ENCODE data around the gene FCMR.

Gene FCMR

DNA sequence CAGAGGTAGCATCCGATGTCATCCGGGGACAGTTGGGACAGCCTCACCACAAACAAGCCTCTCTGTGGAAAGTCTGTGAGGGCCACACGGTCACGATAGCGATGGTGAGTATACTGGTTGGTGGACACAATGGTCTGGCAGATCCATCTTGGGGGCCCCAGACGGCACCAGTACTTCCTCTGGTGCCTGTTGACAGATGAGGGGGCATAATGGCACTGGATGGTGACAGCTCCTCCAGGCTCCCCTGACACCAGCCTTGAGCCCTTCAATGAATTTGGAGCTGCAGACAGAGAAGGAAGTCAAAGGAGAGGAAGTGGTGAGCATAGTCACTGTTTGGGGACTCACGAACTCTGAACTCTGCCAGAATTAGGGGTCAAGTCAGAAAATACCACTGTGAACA lies 40.5 kb upstream of the FCMR start:
- Histone ChIP-seq H3K4me3 (IDR thresholded peaks at IDR 0.05; ENCODE audit: insufficient read depth, low read depth, low read length) (no peak overlapping the region), H3K36me3 (ENCODE audit: insufficient read depth) (no peaks in the 10 kb centered on the region), H3K27ac (no peak overlapping the region), H3K79me2 (ENCODE audit: insufficient read depth, low read depth) (no peaks in the 10 kb centered on the region), H4K20me1 (ENCODE audit: insufficient read depth) (no peaks in the 10 kb centered on the region), H3K27me3 (ENCODE audit: insufficient read depth, low read depth) (no peaks in the 10 kb centered on the region), H2AFZ (ENCODE audit: low read depth) (no peak overlapping the region), H3K4me2 (no peak overlapping the region), H3K4me1 (ENCODE audit: low read depth, poor library complexity, severe bottlenecking) (no peaks in the 10 kb centered on the region), H3K9ac (no peak overlapping the region)
- TF ChIP-seq, protein P1, sequence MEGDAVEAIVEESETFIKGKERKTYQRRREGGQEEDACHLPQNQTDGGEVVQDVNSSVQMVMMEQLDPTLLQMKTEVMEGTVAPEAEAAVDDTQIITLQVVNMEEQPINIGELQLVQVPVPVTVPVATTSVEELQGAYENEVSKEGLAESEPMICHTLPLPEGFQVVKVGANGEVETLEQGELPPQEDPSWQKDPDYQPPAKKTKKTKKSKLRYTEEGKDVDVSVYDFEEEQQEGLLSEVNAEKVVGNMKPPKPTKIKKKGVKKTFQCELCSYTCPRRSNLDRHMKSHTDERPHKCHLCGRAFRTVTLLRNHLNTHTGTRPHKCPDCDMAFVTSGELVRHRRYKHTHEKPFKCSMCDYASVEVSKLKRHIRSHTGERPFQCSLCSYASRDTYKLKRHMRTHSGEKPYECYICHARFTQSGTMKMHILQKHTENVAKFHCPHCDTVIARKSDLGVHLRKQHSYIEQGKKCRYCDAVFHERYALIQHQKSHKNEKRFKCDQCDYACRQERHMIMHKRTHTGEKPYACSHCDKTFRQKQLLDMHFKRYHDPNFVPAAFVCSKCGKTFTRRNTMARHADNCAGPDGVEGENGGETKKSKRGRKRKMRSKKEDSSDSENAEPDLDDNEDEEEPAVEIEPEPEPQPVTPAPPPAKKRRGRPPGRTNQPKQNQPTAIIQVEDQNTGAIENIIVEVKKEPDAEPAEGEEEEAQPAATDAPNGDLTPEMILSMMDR (conservative IDR thresholded peaks at IDR 0.05; ENCODE audit: low read depth, low read length) = no peak

DNA sequence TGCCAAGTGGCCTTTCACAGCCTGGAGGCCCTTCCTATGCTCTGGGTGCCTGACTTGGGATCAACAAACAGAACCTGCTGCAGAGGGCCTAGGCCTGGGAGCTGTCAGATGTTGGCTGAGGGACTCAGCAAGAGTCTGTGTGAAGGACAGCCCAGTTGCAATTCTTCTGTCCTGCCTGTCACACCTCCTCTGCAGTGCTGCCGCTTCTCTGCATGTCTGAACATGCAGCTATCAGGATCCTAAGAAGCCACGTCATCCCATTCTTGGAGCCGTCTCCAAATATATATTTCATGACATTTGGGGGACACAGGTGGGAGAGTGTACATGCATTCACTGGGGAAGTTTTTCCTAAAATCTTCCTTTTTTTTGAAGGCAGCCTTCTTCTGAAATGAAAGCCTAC lies 39.9 kb upstream of the FCMR start:
- H3K36me3 ChIP-seq (ENCODE audit: insufficient read depth) = no peaks in the 10 kb centered on the region
- H3K27me3 ChIP-seq (ENCODE audit: insufficient read depth, low read depth) = no peaks in the 10 kb centered on the region
- no peaks in the 10 kb centered on the region for H3K4me1 ChIP-seq (ENCODE audit: low read depth, poor library complexity, severe bottlenecking)
- no peak overlapping the region for H3K27ac ChIP-seq
- no peak overlapping the region for H2AFZ ChIP-seq (ENCODE audit: low read depth)
- H3K79me2 ChIP-seq (ENCODE audit: insufficient read depth, low read depth) = no peaks in the 10 kb centered on the region
- no peak overlapping the region for H3K4me3 ChIP-seq (IDR thresholded peaks at IDR 0.05; ENCODE audit: insufficient read depth, low read depth, low read length)
- TF ChIP-seq, protein P1 (conservative IDR thresholded peaks at IDR 0.05; ENCODE audit: low read depth, low read length) = no peak
- H3K4me2 ChIP-seq = no peak overlapping the region
- no peaks in the 10 kb centered on the region for H4K20me1 ChIP-seq (ENCODE audit: insufficient read depth)
- no peak overlapping the region for H3K9ac ChIP-seq

DNA sequence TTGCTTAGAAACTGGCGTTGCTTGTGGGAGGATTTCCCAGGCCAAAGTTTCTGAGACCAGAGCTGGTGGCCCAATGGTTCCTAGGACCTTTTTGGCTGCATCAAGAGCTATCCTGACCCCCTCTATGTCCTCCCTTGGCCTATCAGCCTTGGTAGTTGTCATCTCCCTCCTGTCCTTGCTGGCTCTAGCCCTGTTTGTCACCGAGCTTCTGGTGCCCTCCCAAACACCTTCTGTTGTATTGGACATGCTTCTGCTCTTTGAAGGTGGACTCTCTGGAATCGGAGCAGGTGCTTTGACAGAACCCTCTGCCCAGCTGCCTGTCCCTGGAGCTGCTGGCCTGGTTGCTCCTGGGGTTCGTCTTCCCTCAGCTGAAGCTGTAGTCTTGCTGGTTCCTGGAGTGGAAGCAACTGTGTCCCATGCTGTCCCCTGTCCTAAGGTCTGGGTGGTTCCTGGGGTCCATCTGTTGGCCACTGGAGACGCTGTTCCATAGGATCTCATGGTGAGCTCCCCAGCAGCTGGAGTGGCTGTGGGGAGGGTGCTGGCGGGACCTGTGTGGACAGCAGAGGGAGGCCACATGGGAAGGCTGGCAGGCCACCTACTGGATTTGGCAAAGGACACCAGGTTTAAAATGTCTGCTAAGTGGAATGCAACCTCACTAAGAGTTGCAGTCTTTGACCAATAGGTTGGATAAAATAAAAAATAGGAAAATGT lies 39.1 kb upstream of the FCMR start:
- no peaks in the 10 kb centered on the region for H3K79me2 ChIP-seq (ENCODE audit: insufficient read depth, low read depth)
- no peaks in the 10 kb centered on the region for H3K27me3 ChIP-seq (ENCODE audit: insufficient read depth, low read depth)
- H3K27ac ChIP-seq = no peak overlapping the region
- H3K4me1 ChIP-seq (ENCODE audit: low read depth, poor library complexity, severe bottlenecking) = no peaks in the 10 kb centered on the region
- H2AFZ ChIP-seq (ENCODE audit: low read depth) = no peak overlapping the region
- no peak overlapping the region for H3K9ac ChIP-seq
- H3K36me3 ChIP-seq (ENCODE audit: insufficient read depth) = no peaks in the 10 kb centered on the region
- TF ChIP-seq, protein P1 (conservative IDR thresholded peaks at IDR 0.05; ENCODE audit: low read depth, low read length) = no peak
- H3K4me2 ChIP-seq = no peak overlapping the region
- no peaks in the 10 kb centered on the region for H4K20me1 ChIP-seq (ENCODE audit: insufficient read depth)
- H3K4me3 ChIP-seq (IDR thresholded peaks at IDR 0.05; ENCODE audit: insufficient read depth, low read depth, low read length) = no peak overlapping the region

DNA sequence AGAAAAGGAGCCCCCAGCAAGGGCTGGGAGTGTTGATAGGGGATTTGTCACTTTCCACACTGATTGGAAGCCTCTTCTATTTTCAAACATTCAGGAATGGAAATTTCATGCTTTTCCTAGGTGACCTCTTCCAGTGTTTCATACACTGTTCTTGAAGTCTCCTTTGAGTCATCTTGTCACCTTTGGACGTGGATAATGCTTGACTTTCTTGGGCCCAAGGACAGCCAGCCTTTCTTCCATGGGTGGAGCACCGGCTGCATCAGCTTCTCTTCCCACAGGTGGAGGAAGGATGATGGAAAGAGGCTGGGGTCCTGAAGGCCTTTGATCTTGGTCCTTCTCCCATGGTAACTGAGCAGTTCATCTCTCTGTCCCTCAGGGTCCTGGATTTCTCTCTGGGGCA lies 36.4 kb upstream of the FCMR start:
- no peak overlapping the region for H3K9ac ChIP-seq
- no peaks in the 10 kb centered on the region for H3K4me1 ChIP-seq (ENCODE audit: low read depth, poor library complexity, severe bottlenecking)
- TF ChIP-seq, protein P1 (conservative IDR thresholded peaks at IDR 0.05; ENCODE audit: low read depth, low read length) = no peak
- H3K4me2 ChIP-seq = no peak overlapping the region
- H4K20me1 ChIP-seq (ENCODE audit: insufficient read depth) = no peaks in the 10 kb centered on the region
- no peak overlapping the region for H2AFZ ChIP-seq (ENCODE audit: low read depth)
- no peaks in the 10 kb centered on the region for H3K36me3 ChIP-seq (ENCODE audit: insufficient read depth)
- no peaks in the 10 kb centered on the region for H3K79me2 ChIP-seq (ENCODE audit: insufficient read depth, low read depth)
- no peaks in the 10 kb centered on the region for H3K27me3 ChIP-seq (ENCODE audit: insufficient read depth, low read depth)
- H3K4me3 ChIP-seq (IDR thresholded peaks at IDR 0.05; ENCODE audit: insufficient read depth, low read depth, low read length) = no peak overlapping the region
- H3K27ac ChIP-seq = no peak overlapping the region

All from KMS-11 (cell line).